GM12878 (cell line): ENCODE results near the gene RFPL2. TPM values are rescaled to one million over a fixed set of nuclear protein-coding genes. Genes with fewer than 3 reads are reported as not detected.
"Not testable (repeated sequence)": the region's sequence is repeated elsewhere in the genome, so short reads cannot be mapped to it uniquely, and the experiment has no call there.

ENCODE experiments used
- ATAC-seq: fragments of 200-7000 bp; cut with Tn5 transposase; 3 replicates; pipeline ENCODE4 v1.9.1; 2020; ENCODE audit warnings: mild to moderate bottlenecking, moderate library complexity
- BruUV-seq: library from RNA; stranded (reverse); fragments of 400-500 nt; replicated peaks from 2 replicates; lab custom pipeline; 2021; lab: Mats Ljungman, UMichigan
- CTCF ChIA-PET: fragments of 300-600 bp; sonication (Branson Sonifier 250); formaldehyde crosslinking; extraction: SDS; loops from one replicate; lab custom pipeline; 2021; ENCODE audit warnings: inconsistent platforms; lab: Yijun Ruan, JAX
- POLR2A ChIA-PET: fragments of 350-600 bp; formaldehyde crosslinking; extraction: SDS; loops from one replicate; lab custom pipeline; 2021; ENCODE audit warnings: inconsistent platforms; lab: Charles Lee
- RAD21 ChIA-PET: fragments of 300-600 bp; sonication (Branson Sonifier 250); formaldehyde crosslinking; loops from one replicate; lab custom pipeline; 2023; ENCODE audit warnings: antibody characterized with exemption; ENCODE audit not compliant: unreplicated experiment; lab: Charles Lee
- SMC1A ChIA-PET: fragments of 300-600 bp; sonication (Branson Sonifier 250); formaldehyde crosslinking; loops from one replicate; lab custom pipeline; 2023; ENCODE audit not compliant: unreplicated experiment, uncharacterized antibody; lab: Charles Lee
- DNase-seq: peaks from one replicate; pipeline ENCODE4 v3.0.0-alpha.2; 2011; ENCODE audit warnings: low read depth, low spot score
- FAIRE-seq: peaks from 3 replicates; lab custom pipeline; 2011; peaks lifted over from hg19 to GRCh38; lab: Jason Lieb, UNC
- H2AFZ ChIP-seq: 2 replicates; pipeline ENCODE4 v1.6.0; 2011; ENCODE audit warnings: low read depth, low read length, control low read depth; ENCODE audit not compliant: control insufficient read depth
- H3K27ac ChIP-seq: 2 replicates; pipeline ENCODE4 v1.5.1; 2011; ENCODE audit warnings: control low read depth; ENCODE audit not compliant: control insufficient read depth, insufficient read depth
- H3K27me3 ChIP-seq, 2 experiments: replicated peaks in 1 of 2; 2 replicates each; pipeline versions ENCODE4 v1.6.0 to v1.6.1; 2011; ENCODE audit warnings: low read length in 1 of 2; ENCODE audit not compliant: control insufficient read depth in 2 of 2, insufficient read depth in 2 of 2
- H3K36me3 ChIP-seq, 2 experiments: 2 replicates each; pipeline ENCODE4 v1.5.1; 2011; ENCODE audit warnings: low read length in 1 of 2; ENCODE audit not compliant: control insufficient read depth in 2 of 2, insufficient read depth in 2 of 2
- H3K4me1 ChIP-seq: 2 replicates; pipeline ENCODE4 v1.6.1; 2011; ENCODE audit warnings: mild to moderate bottlenecking, low read length, moderate library complexity, mixed read lengths; ENCODE audit not compliant: control insufficient read depth, insufficient read depth
- H3K4me2 ChIP-seq: 2 replicates; pipeline ENCODE4 v1.6.0; 2011; ENCODE audit warnings: control low read depth; ENCODE audit not compliant: control insufficient read depth, insufficient read depth
- H3K4me3 ChIP-seq: fragments of 200-600 bp; sonication (generic); 2 replicates; pipeline ENCODE4 v1.5.1; 2016
- H3K79me2 ChIP-seq: 2 replicates; pipeline ENCODE4 v1.6.0; 2011; ENCODE audit warnings: low read length; ENCODE audit not compliant: control insufficient read depth, insufficient read depth
- H3K9ac ChIP-seq: 2 replicates; pipeline ENCODE4 v1.8.0; 2011; ENCODE audit warnings: low read length, control low read depth, mixed read lengths; ENCODE audit not compliant: control insufficient read depth, insufficient read depth
- H3K9me3 ChIP-seq: replicated peaks from 3 replicates; pipeline ENCODE4 v1.5.1; 2011; ENCODE audit warnings: mild to moderate bottlenecking, low read length; ENCODE audit not compliant: control insufficient read depth, insufficient read depth
- H4K20me1 ChIP-seq: 2 replicates; pipeline ENCODE4 v1.6.0; 2011; ENCODE audit not compliant: control insufficient read depth, insufficient read depth
- ASH2L ChIP-seq: fragments of 300-600, 200-600 bp; sonication (generic); IDR thresholded peaks from 2 replicates; pipeline ENCODE4 v1.6.1; 2017; ENCODE audit warnings: low read depth, mild to moderate bottlenecking, borderline replicate concordance
- E2F8 ChIP-seq: fragments of 450-650 bp; IDR thresholded peaks from 2 replicates; pipeline ENCODE4 v1.6.1; 2018; ENCODE audit warnings: mild to moderate bottlenecking, low read depth, moderate library complexity; ENCODE audit not compliant: partially characterized antibody
- EED ChIP-seq: sonication (generic); IDR thresholded peaks from 2 replicates; pipeline ENCODE4 v1.6.1; 2016; ENCODE audit warnings: antibody characterized with exemption, low read depth
- RFX5 ChIP-seq: IDR thresholded peaks from 2 replicates; pipeline ENCODE4 v1.6.1; 2011; ENCODE audit warnings: low read depth, low read length, improper control_type of control experiment
- SPI1 ChIP-seq: IDR thresholded peaks from 2 replicates; pipeline ENCODE4 v1.6.1; 2011; ENCODE audit warnings: low read depth, mild to moderate bottlenecking, low read length, moderate library complexity, borderline replicate concordance; ENCODE audit not compliant: insufficient read depth
- STAT1 ChIP-seq: fragments of 450-650 bp; conservative IDR thresholded peaks from 2 replicates; pipeline ENCODE4 v1.6.1; 2014; ENCODE audit warnings: antibody characterized with exemption, mild to moderate bottlenecking
- WGBS: methylation state at CpG from one replicate; pipeline ENCODE4 v1.1.6; 2016; ENCODE audit warnings: low lambda C conversion rate; ENCODE audit not compliant: insufficient replicate concordance, insufficient coverage; ENCODE audit errors: missing lambda C conversion rate; 5-methylcytosine and 5-hydroxymethylcytosine counted together
- in situ Hi-C: fragments of 300-500 bp; cut with MboI; formaldehyde crosslinking; loops from 9 replicates; pipeline ENCODE4 v1.14.3; 2018; ENCODE audit warnings: mixed read lengths
- intact Hi-C: fragments of 100-400 bp; cut with micrococcal nuclease; formaldehyde crosslinking; loops from one replicate; pipeline ENCODE4 v1.14.2; 2022; ENCODE audit not compliant: unreplicated experiment
- polyA plus RNA-seq, 11 experiments: library from polyadenylated mRNA; depleted of rRNA in 4 of 11; unstranded in 6 of 11; stranded (reverse) in 5 of 11; fragments of >200 nt; fragmentation: Nextera tagmentation in 4 of 11; fragmentation: Illumina TruSeq in 1 of 11; extraction: Ambion mirVana in 4 of 11; extraction: Trizol in 1 of 11; gene quantifications; 1 replicate in 1 of 11; 2 replicates in 10 of 11; pipeline versions ENCODE4 v1.2.1 to v1.2.3, GENCODE V29; 2011 to 2016; ENCODE audit warnings: inconsistent platforms in 2 of 11, missing spikeins in 2 of 11, low read depth in 1 of 11
- total RNA-seq, 4 experiments: library from RNA; depleted of rRNA in 3 of 4; stranded (reverse); fragments of >200 nt in 3 of 4; fragmentation: Illumina TruSeq in 1 of 4; extraction: Trizol in 1 of 4; gene quantifications; 2 replicates each; pipeline versions ENCODE4 v1.2.1 to v1.2.3, GENCODE V29; 2013 to 2021

The RFPL2 gene
- total and polyA plus RNA-seq, 10 of the 15 experiments (the other 5 are each of a cell fraction or from before 2014, with no cell fraction given) = not detected

GRCh38 chr22:32164075-32164860, 40.6 kb downstream of the RFPL2 start:
- Histone ChIP-seq H3K36me3 (no peaks in the 10 kb centered on the region), H4K20me1 (no peaks in the 10 kb centered on the region), H3K27me3 (no peaks in the 10 kb centered on the region; a peak in 1 of 4 replicates), H3K9me3 (no peaks in the 10 kb centered on the region), H3K4me2 (no peak overlapping the region), H3K9ac (no peak overlapping the region), H3K27ac (no peak overlapping the region), H3K4me1 (no peaks in the 10 kb centered on the region), H3K4me3 (no peak overlapping the region), H2AFZ (no peak overlapping the region), H3K79me2 (no peaks in the 10 kb centered on the region)
- no peak for FAIRE-seq
- 30% methylated on average over 6 of the region's 6 CpGs for WGBS
- DNase-seq = no peak
- SMC1A ChIA-PET = no interaction called here
- in situ Hi-C loops (no loop called here), intact Hi-C loops (no loop called here)
- POLR2A ChIA-PET = no interaction called here
- ATAC-seq = no peak
- CTCF ChIA-PET = no interaction called here
- BruUV-seq = no TSS peak
- TF ChIP-seq E2F8 = no peak
- TF ChIP-seq STAT1 = no peak
- no peak for TF ChIP-seq ASH2L
- no peak for TF ChIP-seq EED
- TF ChIP-seq SPI1 = no peak
- no peak for TF ChIP-seq RFX5
- RAD21 ChIA-PET = no interaction called here

GRCh38 chr22:32160411-32160810, 44.5 kb downstream of the RFPL2 start:
- in situ Hi-C loops, H3K4me3 ChIP-seq, BruUV-seq, H3K27me3 ChIP-seq, RAD21 ChIA-PET, H3K4me2 ChIP-seq, H3K9me3 ChIP-seq, DNase-seq, H4K20me1 ChIP-seq, H3K27ac ChIP-seq, CTCF ChIA-PET, H3K36me3 ChIP-seq, H3K79me2 ChIP-seq, intact Hi-C loops, H2AFZ ChIP-seq, SMC1A ChIA-PET, ATAC-seq, POLR2A ChIA-PET, H3K4me1 ChIP-seq, FAIRE-seq, H3K9ac ChIP-seq: not testable (repeated sequence)
- 41% methylated on average over 5 of the region's 5 CpGs for WGBS
